A549 (cell line): ENCODE results near the gene GOLGA6D. TPM values are rescaled to one million over a fixed set of nuclear protein-coding genes. Genes with fewer than 3 reads are reported as not detected.
"Not testable (repeated sequence)": the region's sequence is repeated elsewhere in the genome, so short reads cannot be mapped to it uniquely, and the experiment has no call there.

ENCODE experiments used
- ATAC-seq, 2 experiments: fragments of 200-7000 bp in 1 of 2; fragments of >200 bp in 1 of 2; cut with Nextera tagmentation in 1 of 2; cut with Tn5 transposase in 1 of 2; 3 replicates each; pipeline versions ENCODE4 v1.8.0 to v1.9.1; 2018 to 2020; ENCODE audit warnings: mild to moderate bottlenecking in 1 of 2, moderate library complexity in 1 of 2
- CTCF ChIA-PET: fragments of 300-600 bp; sonication (Branson Sonifier 250); formaldehyde crosslinking; extraction: SDS; loops from one replicate; lab custom pipeline; 2021; ENCODE audit warnings: antibody characterized with exemption, inconsistent platforms; lab: Yijun Ruan, JAX
- POLR2A ChIA-PET: fragments of 350-600 bp; formaldehyde crosslinking; extraction: SDS; loops from one replicate; lab custom pipeline; 2021; ENCODE audit warnings: antibody characterized with exemption, inconsistent platforms; lab: Yijun Ruan, JAX
- DNase-seq, 2 experiments: peaks; one replicate each; pipeline versions ENCODE4 v3.0.0 to v3.0.0-alpha.2; 2011 to 2016; ENCODE audit warnings: low read depth in 1 of 2, low spot score in 1 of 2
- FAIRE-seq: peaks from 2 replicates; lab custom pipeline; 2011; peaks lifted over from hg19 to GRCh38; lab: Jason Lieb, UNC
- H3K27ac ChIP-seq, 2 experiments: fragments of >200 bp; sonication (Bioruptor Twin); formaldehyde crosslinking; 3 replicates each; pipeline ENCODE4 v1.5.1; 2016 to 2017
- H3K4me1 ChIP-seq: fragments of >200 bp; sonication (Bioruptor Twin); formaldehyde crosslinking; 3 replicates; pipeline ENCODE4 v1.6.1; 2016
- H3K4me2 ChIP-seq: fragments of >200 bp; sonication (Bioruptor Twin); formaldehyde crosslinking; 3 replicates; pipeline ENCODE4 v1.6.1; 2016
- H3K4me3 ChIP-seq: fragments of >200 bp; sonication (Bioruptor Twin); formaldehyde crosslinking; 3 replicates; pipeline ENCODE4 v1.5.1; 2016
- H3K9me3 ChIP-seq: fragments of >200 bp; sonication (Bioruptor Twin); formaldehyde crosslinking; 3 replicates; pipeline ENCODE4 v1.6.1; 2016
- BCL3 ChIP-seq: fragments of >200 bp; sonication (Bioruptor Twin); formaldehyde crosslinking; IDR thresholded peaks from 3 replicates; pipeline ENCODE4 v1.6.1; 2016
- CBX2 ChIP-seq: fragments of 200-600 bp; sonication (generic); IDR thresholded peaks from 2 replicates; pipeline ENCODE4 v1.6.1; 2016; ENCODE audit warnings: low read depth, mild to moderate bottlenecking, borderline replicate concordance
- CEBPB ChIP-seq, 2 experiments: fragments of >200 bp in 1 of 2; sonication (Bioruptor Twin) in 1 of 2; formaldehyde crosslinking in 1 of 2; IDR thresholded peaks; 2 replicates each; pipeline ENCODE4 v1.6.1; 2012 to 2016
- CTCF ChIP-seq: fragments of >200 bp; sonication (Bioruptor Twin); formaldehyde crosslinking; IDR thresholded peaks from 3 replicates; pipeline ENCODE4 v1.5.1; 2016
- ELK1 ChIP-seq: fragments of 150-350 bp; IDR thresholded peaks from 2 replicates; pipeline ENCODE4 v1.6.1; 2014; ENCODE audit warnings: low read depth, mild to moderate bottlenecking, low read length
- ESRRA ChIP-seq: fragments of 150-350 bp; IDR thresholded peaks from 2 replicates; pipeline ENCODE4 v1.6.1; 2014; ENCODE audit warnings: mild to moderate bottlenecking, low read length, borderline replicate concordance
- HEYL ChIP-seq: fragments of 250-450 bp; sonication (Bioruptor Pico); IDR thresholded peaks from 2 replicates; pipeline ENCODE4 v1.8.0; 2021; ENCODE audit warnings: mild to moderate bottlenecking, moderate library complexity
- HOXA7 ChIP-seq: fragments of 250-450 bp; sonication (Bioruptor Pico); IDR thresholded peaks from 2 replicates; pipeline ENCODE4 v1.5.0; 2020; ENCODE audit warnings: mild to moderate bottlenecking, moderate library complexity
- JUN ChIP-seq, 2 experiments: fragments of >200 bp; sonication (Bioruptor Twin); formaldehyde crosslinking; IDR thresholded peaks; 2 replicates in 1 of 2; 3 replicates in 1 of 2; pipeline ENCODE4 v1.6.1; 2016 to 2017
- KDM1A ChIP-seq: fragments of 200-600 bp; sonication (generic); IDR thresholded peaks from 2 replicates; pipeline ENCODE4 v1.6.1; 2016; ENCODE audit warnings: low read depth, mild to moderate bottlenecking
- MAFK ChIP-seq: fragments of 450-650 bp; IDR thresholded peaks from 2 replicates; pipeline ENCODE4 v1.6.1; 2014; ENCODE audit not compliant: partially characterized antibody
- MAZ ChIP-seq: fragments of 150-350 bp; IDR thresholded peaks from 2 replicates; pipeline ENCODE4 v1.6.1; 2014; ENCODE audit warnings: antibody characterized with exemption, low read depth, low read length, borderline replicate concordance
- PHF8 ChIP-seq: fragments of 200-600 bp; sonication (generic); IDR thresholded peaks from 2 replicates; pipeline ENCODE4 v1.6.1; 2016; ENCODE audit warnings: low read depth, mild to moderate bottlenecking, antibody characterized with exemption, moderate library complexity, borderline replicate concordance
- POLR2A ChIP-seq: IDR thresholded peaks from 2 replicates; pipeline ENCODE4 v1.6.1; 2012; ENCODE audit warnings: mild to moderate bottlenecking, low read length
- RAD21 ChIP-seq, 2 experiments: fragments of >200 bp in 1 of 2; sonication (Bioruptor Twin) in 1 of 2; formaldehyde crosslinking in 1 of 2; IDR thresholded peaks in 1 of 2; conservative IDR thresholded peaks in 1 of 2; 2 replicates in 1 of 2; 3 replicates in 1 of 2; pipeline ENCODE4 v1.6.1; 2012 to 2018; ENCODE audit warnings: inconsistent platforms in 1 of 2
- TP53 ChIP-seq: fragments of 250-450 bp; sonication (Bioruptor Pico); IDR thresholded peaks from 2 replicates; pipeline ENCODE4 v1.5.0; 2021; ENCODE audit warnings: mild to moderate bottlenecking, moderate library complexity
- ZC3H11A ChIP-seq: fragments of 450-650 bp; IDR thresholded peaks from 2 replicates; pipeline ENCODE4 v1.6.1; 2014; ENCODE audit warnings: antibody characterized with exemption, mild to moderate bottlenecking
- ZNF302 ChIP-seq: fragments of 250-450 bp; sonication (Bioruptor Pico); IDR thresholded peaks from 2 replicates; pipeline ENCODE4 v1.9.0; 2021; ENCODE audit warnings: inconsistent platforms, mild to moderate bottlenecking, moderate library complexity
- WGBS: methylation state at CpG from one replicate; pipeline ENCODE4 v1.1.6; 2017; ENCODE audit errors: missing lambda C conversion rate; 5-methylcytosine and 5-hydroxymethylcytosine counted together
- polyA plus RNA-seq, 4 experiments: library from polyadenylated mRNA; depleted of rRNA in 3 of 4; stranded (reverse); fragments of >200 nt; fragmentation: RNase III in 1 of 4; extraction: RNeasy Plus Mini Kit Qiagen cat#74134 plus additional on column Dnase treatment in 1 of 4; gene quantifications; 2 replicates in 3 of 4; 3 replicates in 1 of 4; pipeline ENCODE4 v1.2.3, GENCODE V29; 2011 to 2017

Gene GOLGA6D
- polyA plus RNA-seq, 2 of the 4 experiments (the other 2 are of a cell fraction) = 0.03 to 0.05 TPM

- TF ChIP-seq CTCF (no peak), HEYL (CRISPR knock-in tag) (no peak)
Observed at GRCh38 chr15:75302318-75302717, 19.7 kb downstream of the GOLGA6D start (continued).

GRCh38 chr15:75302753-75303152 is 20.1 kb downstream of the GOLGA6D start:
- 89% methylated on average over 4 of the region's 4 CpGs for WGBS
- H3K4me2 ChIP-seq, H3K4me1 ChIP-seq, POLR2A ChIA-PET, H3K4me3 ChIP-seq, H3K27ac ChIP-seq, ATAC-seq, DNase-seq, FAIRE-seq, H3K9me3 ChIP-seq, CTCF ChIA-PET: not testable (repeated sequence)

GRCh38 chr15:75306188-75306587 is 23.6 kb downstream of the GOLGA6D start:
- peaks cover 6% of the 10 kb centered on the region; the same call in 2 of the 3 replicates for H3K4me1 ChIP-seq
- H3K4me2 ChIP-seq = no peak overlapping the region
- no peak for FAIRE-seq
- H3K27ac ChIP-seq = no peak overlapping the region
- ChIA-PET CTCF (interaction anchor here (1.3 to 4.1 kb wide), 7 partner anchors 15 to 535 kb away, joined by 3 to 52 read pairs (median 9); partner anchors contain the start of gene RPP25), POLR2A (no interaction called here)
- no peak for DNase-seq
- H3K4me3 ChIP-seq = no peak overlapping the region
- no peak for ATAC-seq
- 17% methylated on average over 3 of the region's 3 CpGs for WGBS
- TF ChIP-seq ZNF302 (CRISPR knock-in tag) (no peak), CBX2 (no peak), MAFK (no peak), CEBPB (IDR thresholded peaks at IDR 0.05) (no peak), BCL3 (no peak), ESRRA (no peak), HOXA7 (CRISPR knock-in tag) (no peak), POLR2A (no peak), KDM1A (no peak), JUN (IDR thresholded peaks at IDR 0.05) (no peak), ZC3H11A (no peak), TP53 (CRISPR knock-in tag) (no peak), MAZ (no peak), RAD21 (conservative IDR thresholded peaks at IDR 0.05 in 1 of 2, IDR thresholded peaks at IDR 0.05 in 1 of 2) (no peak), PHF8 (no peak), ELK1 (no peak)
- TF ChIP-seq, all 56 proteins: peak for 0
- no peaks in the 10 kb centered on the region for H3K9me3 ChIP-seq
